HEK293 (cell line): ENCODE data around the gene NEAT1.

Experiments used
- EGR2 ChIP-seq: fragments of 450-650 bp; formaldehyde crosslinking; IDR thresholded peaks from 2 replicates; pipeline ENCODE4 v1.5.1; 2016; ENCODE audit warnings: low read depth, missing biosample characterization, missing genetic modification characterization
- GFI1B ChIP-seq: fragments of 450-650 bp; formaldehyde crosslinking; IDR thresholded peaks from 2 replicates; pipeline ENCODE4 v1.5.1; 2016; ENCODE audit warnings: missing biosample characterization, missing genetic modification characterization
- KLF10 ChIP-seq: fragments of 450-650 bp; IDR thresholded peaks from 2 replicates; pipeline ENCODE4 v1.5.1; 2018; ENCODE audit warnings: missing biosample characterization, mild to moderate bottlenecking, missing genetic modification characterization
- KLF16 ChIP-seq: fragments of 450-650 bp; formaldehyde crosslinking; IDR thresholded peaks from 2 replicates; pipeline ENCODE4 v1.5.1; 2017; ENCODE audit warnings: missing biosample characterization, missing genetic modification characterization
- KLF17 ChIP-seq: fragments of 450-650 bp; formaldehyde crosslinking; IDR thresholded peaks from 2 replicates; pipeline ENCODE4 v1.5.1; 2016; ENCODE audit warnings: missing biosample characterization, missing genetic modification characterization
- PRDM2 ChIP-seq: fragments of 450-650 bp; formaldehyde crosslinking; IDR thresholded peaks from 2 replicates; pipeline ENCODE4 v1.5.1; 2016; ENCODE audit warnings: missing biosample characterization, missing genetic modification characterization, borderline replicate concordance
- REPIN1 ChIP-seq: fragments of 450-650 bp; formaldehyde crosslinking; IDR thresholded peaks from 2 replicates; pipeline ENCODE4 v1.5.1; 2017; ENCODE audit warnings: missing biosample characterization, missing genetic modification characterization, low read depth
- REST ChIP-seq: fragments of 450-650 bp; formaldehyde crosslinking; IDR thresholded peaks from 2 replicates; pipeline ENCODE4 v1.5.1; 2016; ENCODE audit warnings: missing biosample characterization, missing genetic modification characterization
- TCF7L2 ChIP-seq: IDR thresholded peaks from 2 replicates; pipeline ENCODE4 v1.6.1; 2011; ENCODE audit warnings: low read depth, mild to moderate bottlenecking, inconsistent platforms, low read length, moderate library complexity, borderline replicate concordance
- TRIM28 ChIP-seq: IDR thresholded peaks from 2 replicates; pipeline ENCODE4 v1.6.1; 2011; ENCODE audit warnings: low read length, control low read depth, borderline replicate concordance
- ZBTB20 ChIP-seq: fragments of 450-650 bp; formaldehyde crosslinking; IDR thresholded peaks from 2 replicates; pipeline ENCODE4 v1.5.1; 2016; ENCODE audit warnings: missing biosample characterization, missing genetic modification characterization
- ZBTB21 ChIP-seq: fragments of 450-650 bp; formaldehyde crosslinking; IDR thresholded peaks from 2 replicates; pipeline ENCODE4 v1.5.1; 2017; ENCODE audit warnings: missing biosample characterization, missing genetic modification characterization
- ZBTB44 ChIP-seq: fragments of 450-650 bp; IDR thresholded peaks from 2 replicates; pipeline ENCODE4 v1.5.1; 2018; ENCODE audit warnings: missing biosample characterization, mild to moderate bottlenecking, missing genetic modification characterization
- ZNF239 ChIP-seq: fragments of 450-650 bp; formaldehyde crosslinking; IDR thresholded peaks from 2 replicates; pipeline ENCODE4 v1.5.1; 2016; ENCODE audit warnings: missing biosample characterization, missing genetic modification characterization
- ZNF248 ChIP-seq: fragments of 450-650 bp; formaldehyde crosslinking; IDR thresholded peaks from 2 replicates; pipeline ENCODE4 v1.5.1; 2017; ENCODE audit warnings: missing biosample characterization, missing genetic modification characterization
- ZNF311 ChIP-seq: fragments of 450-650 bp; formaldehyde crosslinking; IDR thresholded peaks from 2 replicates; pipeline ENCODE4 v1.5.1; 2017; ENCODE audit warnings: missing biosample characterization, missing genetic modification characterization, borderline replicate concordance
- ZNF324 ChIP-seq: fragments of 450-650 bp; formaldehyde crosslinking; IDR thresholded peaks from 2 replicates; pipeline ENCODE4 v1.5.1; 2016; ENCODE audit warnings: missing biosample characterization, missing genetic modification characterization
- ZNF335 ChIP-seq: fragments of 450-650 bp; formaldehyde crosslinking; conservative IDR thresholded peaks from 2 replicates; pipeline ENCODE4 v1.5.1; 2016; ENCODE audit warnings: missing biosample characterization, missing genetic modification characterization
- ZNF366 ChIP-seq: fragments of 450-650 bp; formaldehyde crosslinking; conservative IDR thresholded peaks from 2 replicates; pipeline ENCODE4 v1.5.1; 2016; ENCODE audit warnings: missing biosample characterization, missing genetic modification characterization
- ZNF37A ChIP-seq: fragments of 450-650 bp; IDR thresholded peaks from 2 replicates; pipeline ENCODE4 v1.5.1; 2018; ENCODE audit warnings: missing biosample characterization, missing genetic modification characterization
- ZNF394 ChIP-seq: fragments of 450-650 bp; formaldehyde crosslinking; IDR thresholded peaks from 2 replicates; pipeline ENCODE4 v1.5.1; 2016; ENCODE audit warnings: missing biosample characterization, missing genetic modification characterization, mild to moderate bottlenecking, moderate library complexity, borderline replicate concordance
- ZNF48 ChIP-seq: fragments of 450-650 bp; formaldehyde crosslinking; IDR thresholded peaks from 2 replicates; pipeline ENCODE4 v1.5.1; 2016; ENCODE audit warnings: missing biosample characterization, missing genetic modification characterization
- ZNF510 ChIP-seq: fragments of 450-650 bp; formaldehyde crosslinking; IDR thresholded peaks from 2 replicates; pipeline ENCODE4 v1.5.1; 2018; ENCODE audit warnings: mild to moderate bottlenecking, missing genetic modification characterization, missing biosample characterization; ENCODE audit not compliant: insufficient replicate concordance
- ZNF514 ChIP-seq: fragments of 450-650 bp; formaldehyde crosslinking; IDR thresholded peaks from 2 replicates; pipeline ENCODE4 v1.5.1; 2016; ENCODE audit warnings: missing biosample characterization, missing genetic modification characterization
- ZNF561 ChIP-seq: fragments of 450-650 bp; IDR thresholded peaks from 2 replicates; pipeline ENCODE4 v1.5.1; 2018; ENCODE audit warnings: missing biosample characterization, missing genetic modification characterization, borderline replicate concordance
- ZNF596 ChIP-seq: fragments of 450-650 bp; IDR thresholded peaks from 2 replicates; pipeline ENCODE4 v1.5.0; 2018; ENCODE audit warnings: missing biosample characterization, mild to moderate bottlenecking, missing genetic modification characterization, moderate library complexity
- ZNF600 ChIP-seq: fragments of 450-650 bp; formaldehyde crosslinking; IDR thresholded peaks from 2 replicates; pipeline ENCODE4 v1.5.1; 2016; ENCODE audit warnings: missing biosample characterization, missing genetic modification characterization
- ZNF654 ChIP-seq: fragments of 450-650 bp; formaldehyde crosslinking; IDR thresholded peaks from 2 replicates; pipeline ENCODE4 v1.5.1; 2016; ENCODE audit warnings: low read depth, missing biosample characterization, missing genetic modification characterization
- ZNF660 ChIP-seq: fragments of 450-650 bp; IDR thresholded peaks from 2 replicates; pipeline ENCODE4 v1.5.1; 2018; ENCODE audit warnings: missing biosample characterization, mild to moderate bottlenecking, missing genetic modification characterization
- ZSCAN16 ChIP-seq: fragments of 450-650 bp; formaldehyde crosslinking; IDR thresholded peaks from 2 replicates; pipeline ENCODE4 v1.5.1; 2016; ENCODE audit warnings: missing biosample characterization, missing genetic modification characterization

NEAT1 gene

GRCh38 chr11:65429724-65430405 is 7.3 kb downstream of the NEAT1 start (continued):
- TF ChIP-seq ZBTB20 (tag by site-specific recombination), result peak; percentile 98
- TF ChIP-seq REPIN1 (tag by site-specific recombination), result no peak
- TF ChIP-seq ZNF335 (tag by site-specific recombination), result no peak
- TF ChIP-seq ZNF311 (tag by site-specific recombination), result no peak
- TF ChIP-seq REST (tag by site-specific recombination), result no peak
- no peak for TF ChIP-seq ZBTB21 (tag by site-specific recombination)
- TF ChIP-seq ZNF394 (tag by site-specific recombination), result peak; percentile 78; the same call in 1 of the 2 replicates
- no peak for TF ChIP-seq ZNF248 (tag by site-specific recombination)
- no peak; the same call in 1 of the 2 replicates for TF ChIP-seq ZNF660 (tag by site-specific recombination)
- no peak for TF ChIP-seq PRDM2 (tag by site-specific recombination)
- TF ChIP-seq ZNF561 (tag by site-specific recombination), result no peak
- TF ChIP-seq EGR2, result no peak
- no peak for TF ChIP-seq ZNF596 (tag by site-specific recombination)
- TF ChIP-seq TCF7L2, result no peak
- TF ChIP-seq KLF17, result no peak
- no peak for TF ChIP-seq ZNF239 (tag by site-specific recombination)
- no peak for TF ChIP-seq GFI1B (tag by site-specific recombination)
- no peak for TF ChIP-seq ZNF514 (tag by site-specific recombination)
- no peak for TF ChIP-seq ZNF37A
- TF ChIP-seq ZSCAN16, result no peak
- TF ChIP-seq ZNF366, result peak; percentile 42; the same call in 1 of the 2 replicates
- TF ChIP-seq KLF16 (tag by site-specific recombination), result no peak
- no peak for TF ChIP-seq ZBTB44 (tag by site-specific recombination)
- no peak for TF ChIP-seq ZNF510 (tag by site-specific recombination)
- no peak for TF ChIP-seq ZNF324 (tag by site-specific recombination)
- TF ChIP-seq ZNF600 (tag by site-specific recombination), result peak; percentile 68; the same call in 1 of the 2 replicates
- TF ChIP-seq ZNF48 (tag by site-specific recombination), result no peak
- no peak for TF ChIP-seq KLF10 (tag by site-specific recombination)
- no peak for TF ChIP-seq ZNF654 (tag by site-specific recombination)
- no peak for TF ChIP-seq TRIM28
